AG09319 (cell line): ENCODE data around the gene DOCK3.

Experiments used
- DNase-seq: peaks from one replicate; pipeline ENCODE4 v3.0.0-alpha.2; 2010; ENCODE audit warnings: low read depth; ENCODE audit errors: extremely low read depth
- CTCF ChIP-seq: IDR thresholded peaks from 2 replicates; pipeline ENCODE4 v1.5.1; 2011; ENCODE audit warnings: low read depth, mild to moderate bottlenecking, inconsistent platforms, low read length, moderate library complexity

The DOCK3 gene

DNA sequence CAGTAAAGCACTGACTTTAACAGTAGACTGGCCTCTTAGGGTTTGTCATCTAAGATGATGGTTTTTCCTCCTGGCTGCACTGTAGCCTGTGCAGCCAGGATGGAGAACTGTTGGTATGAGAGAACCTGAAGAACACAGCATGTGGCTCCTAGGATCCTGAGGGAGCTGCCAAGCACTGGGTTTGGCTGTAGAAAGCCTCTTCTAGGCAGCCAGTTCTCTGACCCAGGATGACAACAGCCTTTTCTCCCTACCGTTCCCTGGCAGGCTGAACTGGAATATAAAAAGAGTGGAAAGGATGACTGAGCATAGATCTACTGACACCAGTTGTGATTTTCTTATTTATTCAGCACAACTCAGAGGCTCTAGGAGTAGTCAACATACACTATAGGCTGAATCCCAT is 676.0 kb downstream of the DOCK3 start:
- no peak for TF ChIP-seq CTCF
- no peak for DNase-seq

- no peak for TF ChIP-seq CTCF
- no peak for DNase-seq
Observed at GRCh38 chr3:51353131-51353530, 678.4 kb downstream of the DOCK3 start.

GRCh38 chr3:51353691-51354090 is 679.0 kb downstream of the DOCK3 start:
- DNase-seq: no peak
- TF ChIP-seq CTCF: no peak

- no peak for DNase-seq
- no peak for TF ChIP-seq CTCF
Observed at GRCh38 chr3:51354172-51354571, 679.4 kb downstream of the DOCK3 start.

DNA sequence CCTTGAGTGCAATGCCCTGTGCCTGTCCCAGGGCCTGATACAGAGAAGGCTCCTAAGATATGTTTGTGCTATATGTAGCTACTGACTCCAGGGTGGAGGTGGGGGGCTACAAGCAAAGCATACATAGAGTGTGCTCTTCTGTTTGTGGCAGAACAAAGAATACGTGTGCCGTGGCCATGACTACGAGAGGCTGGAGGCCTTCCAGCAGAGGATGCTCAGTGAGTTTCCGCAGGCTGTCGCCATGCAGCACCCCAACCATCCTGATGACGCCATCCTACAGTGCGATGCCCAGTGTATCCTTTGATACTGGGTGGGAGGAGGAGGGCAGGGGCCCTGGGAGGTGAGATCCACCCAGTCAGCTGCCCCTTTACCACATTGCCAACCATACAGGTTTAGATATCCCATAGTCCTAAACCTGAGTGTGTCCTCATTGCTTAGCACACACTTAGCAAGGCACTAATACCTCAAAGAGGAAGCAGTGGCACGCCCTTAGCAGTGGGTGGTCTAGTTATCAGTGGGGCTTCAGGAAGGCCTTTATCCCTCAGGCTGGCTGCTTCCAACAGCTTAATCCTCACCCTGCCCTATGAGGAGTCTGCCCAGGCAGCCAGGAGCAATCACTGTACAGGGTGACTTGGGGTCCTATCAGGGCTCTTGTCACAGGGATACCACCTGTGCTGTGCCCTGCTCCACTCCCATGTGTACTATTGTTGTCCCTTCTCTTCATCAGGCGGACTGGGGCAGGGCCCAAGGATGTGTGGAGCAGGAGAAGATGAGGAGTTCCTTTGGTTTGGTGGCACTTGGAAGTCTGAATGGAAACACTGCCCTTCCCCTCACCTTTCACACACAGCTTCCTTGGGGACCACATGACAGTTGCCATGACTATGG is 680.2 kb downstream of the DOCK3 start:
- TF ChIP-seq CTCF: no peak
- no peak for DNase-seq

- TF ChIP-seq CTCF: no peak
- no peak for DNase-seq
Observed at GRCh38 chr3:51355891-51356578, 681.3 kb downstream of the DOCK3 start.

GRCh38 chr3:51357856-51358255 is 683.1 kb downstream of the DOCK3 start:
- DNase-seq: no peak
- TF ChIP-seq CTCF: no peak
